NCI-H146 treated with DMSO at 0.1 percent for 48 hours (cell line): ENCODE results near the gene ANKRD9.

ENCODE experiments used
- DNase-seq: peaks from one replicate; lab custom pipeline; 2025; ENCODE audit not compliant: unreplicated experiment; lab: John Stamatoyannopoulos, UW

ANKRD9 gene

DNA sequence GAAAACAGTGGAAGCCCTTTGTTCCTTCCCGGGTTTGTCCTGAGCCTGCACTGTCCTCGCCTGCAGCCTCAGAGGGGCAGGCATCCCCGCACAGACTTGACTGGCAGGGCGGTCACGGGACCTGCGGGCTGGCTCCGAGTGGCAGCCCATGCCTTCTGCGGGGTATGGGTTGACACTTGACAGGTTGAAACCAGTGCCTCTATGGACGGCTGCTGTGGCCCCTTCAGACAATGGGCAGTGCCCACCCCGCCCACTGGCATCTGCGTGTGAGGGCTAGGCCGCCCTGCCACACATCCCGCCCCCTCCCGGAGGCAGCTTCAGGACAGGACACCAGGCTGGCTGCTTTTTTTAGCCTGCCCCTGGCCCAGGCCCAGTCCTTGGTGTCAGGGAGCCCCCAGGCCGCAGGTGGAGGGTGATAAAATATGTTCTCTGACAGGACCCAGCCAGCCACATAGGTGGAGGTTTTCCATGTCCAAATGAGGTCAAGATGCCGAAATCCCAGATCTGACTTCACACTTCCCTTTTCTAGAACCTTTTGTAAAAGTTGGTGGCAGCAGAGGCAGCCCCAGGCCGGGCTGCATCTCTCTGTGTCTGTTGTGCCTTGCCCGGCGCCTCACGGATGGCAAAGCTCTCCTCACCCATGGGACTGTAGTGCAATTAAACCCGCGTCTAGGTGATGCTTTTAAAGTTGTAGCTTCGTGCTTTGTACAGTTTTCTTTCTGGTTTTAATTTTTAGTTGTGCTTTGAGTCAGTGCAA lies 10.0 kb downstream of the ANKRD9 start:
- DNase-seq: no peak

DNA sequence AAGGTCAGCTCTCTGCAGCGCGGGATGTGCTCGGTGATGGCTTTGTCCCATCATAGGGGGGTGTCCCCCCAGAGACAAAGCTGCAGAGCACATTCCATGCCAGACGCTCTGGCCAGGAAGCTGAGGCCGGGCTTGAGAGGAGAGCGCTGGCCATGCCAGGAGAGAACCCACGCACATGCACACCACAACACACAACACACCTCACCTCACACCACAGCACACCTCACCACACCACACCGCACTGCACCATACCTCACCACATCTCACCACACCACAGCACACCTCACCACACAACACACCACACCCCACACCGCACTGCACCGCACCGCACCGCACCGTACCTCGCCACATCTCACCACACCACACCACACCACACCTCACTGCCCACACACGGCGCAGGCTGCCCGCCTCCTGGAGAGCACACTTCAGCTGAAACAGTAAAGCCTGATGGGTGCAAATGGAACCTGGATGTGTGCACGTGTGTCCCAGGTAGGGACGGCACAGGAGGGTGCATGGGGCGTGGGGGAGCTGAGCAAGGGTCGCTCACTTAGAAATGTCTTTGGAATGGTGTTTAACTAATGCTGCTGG lies 10.8 kb downstream of the ANKRD9 start:
- DNase-seq: no peak

- DNase-seq: no peak
Observed at GRCh38 chr14:102497998-102498677, 11.4 kb downstream of the ANKRD9 start.

DNA sequence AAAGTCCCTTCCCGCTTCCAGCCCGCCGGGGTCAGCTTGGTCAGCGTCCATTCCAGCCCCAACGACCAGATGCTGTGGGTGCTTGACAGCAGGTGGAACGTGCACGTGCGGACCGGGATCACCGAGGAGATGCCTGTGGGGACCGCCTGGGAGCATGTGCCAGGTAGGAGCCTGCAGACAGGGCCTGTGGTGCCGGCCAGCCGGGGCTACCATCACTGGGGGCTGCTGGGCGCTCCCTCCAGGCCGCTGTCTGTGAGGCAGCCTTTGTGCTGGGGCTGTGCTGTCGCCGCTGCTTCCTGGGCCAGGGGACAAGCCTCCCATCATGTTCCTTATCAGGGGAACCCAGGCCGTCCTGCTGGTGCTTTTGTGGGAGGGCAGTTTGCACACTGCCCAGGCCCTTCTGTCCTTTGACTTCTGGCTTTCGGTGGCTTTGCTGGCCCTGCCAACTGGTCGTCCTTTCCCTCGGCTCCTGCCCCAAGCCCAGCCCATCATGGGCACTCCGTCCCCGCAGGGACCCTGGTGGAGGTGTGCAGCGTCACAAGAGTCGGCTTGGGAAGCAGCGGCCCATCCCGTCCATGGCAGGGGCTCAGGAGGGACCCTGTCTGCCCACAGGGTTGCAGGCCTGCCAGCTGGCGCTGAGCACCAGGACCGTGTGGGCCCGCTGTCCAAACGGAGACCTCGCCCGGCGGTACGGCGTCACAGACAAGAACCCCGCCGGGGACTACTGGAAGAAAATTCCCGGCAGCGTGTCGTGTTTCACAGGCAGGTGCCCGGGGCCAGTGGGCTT lies 12.4 kb downstream of the ANKRD9 start:
- no peak for DNase-seq

- DNase-seq: no peak
Observed at GRCh38 chr14:102496331-102496691, 13.3 kb downstream of the ANKRD9 start.

- DNase-seq: no peak
Observed at GRCh38 chr14:102495491-102496330, 13.9 kb downstream of the ANKRD9 start.

DNA sequence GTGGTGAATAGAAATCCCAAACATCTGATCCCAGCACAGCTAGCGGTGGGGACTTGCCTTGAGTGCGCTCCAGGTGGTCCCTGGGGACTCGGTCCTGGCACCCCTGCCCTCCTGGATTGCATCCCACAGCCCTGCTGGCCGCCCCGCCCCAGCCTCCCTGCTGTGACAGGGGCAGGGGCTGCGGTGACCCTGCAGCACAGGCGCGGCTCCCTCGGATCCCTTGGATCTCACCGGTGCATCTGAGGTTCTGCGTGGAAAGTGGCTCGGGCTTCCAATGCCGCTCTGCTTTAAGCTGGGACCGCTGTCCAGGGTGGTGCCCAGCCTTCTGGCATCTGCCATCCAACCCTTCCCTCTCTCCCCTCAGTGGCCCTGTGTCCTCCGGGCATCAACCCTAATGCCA lies 16.0 kb downstream of the ANKRD9 start:
- no peak for DNase-seq

DNA sequence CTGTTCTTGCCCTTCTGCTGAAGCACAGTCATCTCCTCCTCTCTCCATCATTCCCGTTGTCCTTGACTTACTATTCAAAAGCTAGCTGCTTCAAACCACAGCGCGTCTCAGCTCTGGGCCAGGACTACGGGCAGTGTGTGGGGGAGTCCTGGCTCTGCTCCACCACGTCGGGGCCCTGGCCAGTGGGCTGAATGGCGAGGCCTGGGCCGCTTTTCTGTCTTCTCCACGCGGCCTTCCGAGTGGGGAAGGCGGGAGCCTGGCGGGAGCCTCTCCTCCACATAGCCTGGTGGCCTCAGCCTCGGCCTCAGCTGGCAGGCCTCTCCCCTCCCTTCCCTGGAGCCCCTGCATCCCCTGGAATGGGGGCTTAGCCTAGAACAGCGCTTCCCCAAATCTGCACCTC lies 16.5 kb downstream of the ANKRD9 start:
- no peak for DNase-seq

DNA sequence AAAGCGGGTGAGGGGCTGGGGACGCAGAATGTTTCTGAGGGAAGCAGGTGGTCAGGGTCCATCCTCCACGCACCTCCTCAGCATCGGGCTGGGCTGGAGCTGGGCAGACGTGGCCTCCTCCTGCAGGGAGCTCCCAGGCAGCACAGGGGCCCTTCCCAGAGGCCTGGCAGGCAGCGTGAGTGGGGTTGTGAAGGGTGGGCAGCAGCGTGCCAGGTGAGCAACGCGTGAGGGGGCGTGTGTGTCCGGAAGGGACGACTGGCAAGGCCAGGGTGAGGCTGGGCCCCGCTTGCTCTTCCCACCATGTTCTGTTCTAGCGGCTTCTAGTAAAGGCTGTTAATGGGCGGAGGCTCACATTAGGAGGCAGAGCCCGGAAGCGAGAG lies 17.1 kb downstream of the ANKRD9 start:
- no peak for DNase-seq

- DNase-seq: no peak
Observed at GRCh38 chr14:102491786-102492530, 17.6 kb downstream of the ANKRD9 start.

DNA sequence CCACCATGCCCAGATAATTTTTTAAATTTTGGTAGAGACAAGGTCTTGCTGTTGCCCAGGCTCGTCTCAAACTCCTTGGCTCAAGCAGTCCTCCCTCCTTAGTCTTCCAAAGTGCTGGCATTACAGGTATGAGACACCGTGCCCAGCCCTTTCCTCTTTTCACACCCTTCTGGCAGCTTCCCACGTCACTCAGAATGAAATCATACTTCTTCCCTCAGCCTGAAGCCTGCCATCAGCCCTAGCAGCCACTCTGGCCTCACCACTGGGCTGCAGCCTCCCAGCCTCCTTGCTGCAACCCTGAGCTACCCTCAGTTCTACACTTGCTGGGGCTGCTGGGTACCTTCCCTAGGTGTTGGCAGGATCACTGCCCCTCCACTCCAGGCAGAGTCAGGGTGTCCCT lies 18.2 kb downstream of the ANKRD9 start:
- DNase-seq: no peak

- no peak for DNase-seq
Observed at GRCh38 chr14:102490456-102490855, 19.1 kb downstream of the ANKRD9 start.

GRCh38 chr14:102487204-102487577 lies 22.4 kb downstream of the ANKRD9 start:
- no peak for DNase-seq

DNA sequence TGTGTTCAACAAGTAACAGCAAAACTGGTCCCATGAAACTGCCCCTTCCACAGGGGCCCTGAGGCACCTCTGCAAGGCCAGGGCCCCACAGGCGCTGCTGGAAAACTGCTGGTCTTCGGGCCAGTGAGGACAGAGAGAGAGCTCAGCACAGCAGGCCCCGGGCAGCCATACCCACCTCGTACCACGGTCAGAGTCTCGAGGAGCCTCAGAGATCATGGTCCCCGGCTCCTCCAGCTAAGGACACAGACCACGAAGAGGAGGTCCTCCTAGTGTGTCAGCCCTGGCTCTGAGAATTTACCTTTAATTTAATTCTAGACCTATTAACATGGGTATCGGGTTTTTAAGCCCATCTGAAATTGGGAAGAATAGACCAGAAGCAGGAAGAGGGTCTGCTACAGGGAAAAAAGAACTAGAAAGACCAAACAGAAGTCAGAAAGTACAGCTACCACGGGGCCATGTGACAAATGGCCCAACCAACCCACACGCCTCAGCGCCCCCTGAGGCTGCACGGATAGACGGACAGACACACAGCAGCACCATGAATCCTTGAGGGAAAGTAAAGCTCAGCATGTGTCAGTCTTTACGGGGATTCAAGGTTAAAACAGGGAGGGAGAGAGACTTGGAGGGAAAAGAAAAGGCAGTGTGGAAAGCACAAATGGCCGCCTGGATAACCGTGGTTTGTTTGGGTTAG lies 22.9 kb downstream of the ANKRD9 start:
- DNase-seq: no peak

DNA sequence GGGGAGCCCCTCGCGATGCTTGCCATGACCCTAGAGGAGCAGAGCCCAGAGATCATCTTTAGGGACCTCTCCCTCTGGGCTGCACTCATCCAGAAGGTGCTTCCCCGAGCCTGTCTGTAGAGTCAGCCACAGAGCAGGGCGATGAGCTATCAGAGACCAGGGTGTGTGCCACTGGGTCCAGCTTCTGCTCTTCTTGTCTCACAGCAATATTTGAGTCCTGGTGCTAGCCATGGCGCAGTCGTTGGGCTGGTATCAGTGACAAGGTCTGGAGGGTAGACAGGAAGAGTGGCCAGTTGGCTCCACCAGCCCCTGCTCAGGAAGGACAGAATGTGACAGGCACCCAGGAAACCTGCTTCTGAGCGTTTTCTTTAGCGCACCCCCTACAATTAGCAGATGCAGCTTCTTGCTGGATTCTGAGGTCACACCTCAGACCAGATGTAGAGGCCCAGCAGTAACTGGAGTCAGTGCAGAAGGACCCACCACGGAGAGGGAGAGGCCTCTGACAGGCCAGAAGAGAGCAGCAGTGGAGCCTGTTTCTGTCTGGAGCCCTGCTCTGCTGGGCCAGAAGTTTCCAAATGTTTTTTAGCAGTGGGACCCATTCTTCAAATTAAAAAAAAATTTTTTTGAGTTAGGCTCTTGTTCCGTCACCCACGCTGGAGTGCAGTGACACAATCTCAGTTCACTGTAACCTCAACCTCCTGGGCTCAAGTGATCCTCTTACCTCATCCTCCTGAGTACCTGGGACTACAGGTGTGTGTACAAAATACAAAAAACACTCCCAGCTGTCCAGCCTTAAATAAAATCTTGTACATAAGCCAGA lies 23.7 kb downstream of the ANKRD9 start:
- DNase-seq: no peak

DNA sequence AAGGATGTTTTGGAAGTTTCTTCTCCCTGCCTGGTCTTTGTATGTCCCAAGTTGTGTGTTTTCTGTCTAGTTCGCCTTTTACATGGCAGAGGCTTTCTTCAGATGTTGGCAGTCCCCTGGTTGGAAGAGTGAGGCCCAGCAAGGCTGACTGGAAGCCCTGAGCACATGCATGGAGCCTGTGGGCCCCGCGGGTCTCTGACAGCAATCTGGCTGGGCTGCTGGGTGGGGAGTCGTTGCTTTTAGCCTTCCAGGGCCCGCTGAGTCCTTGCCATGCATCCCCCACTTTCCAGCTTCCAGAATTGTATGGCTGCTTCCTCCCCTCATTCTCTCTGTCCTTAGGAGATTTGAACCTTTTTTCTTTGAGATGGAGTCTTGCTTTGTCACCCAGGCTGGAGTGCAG lies 25.3 kb downstream of the ANKRD9 start:
- no peak for DNase-seq

DNA sequence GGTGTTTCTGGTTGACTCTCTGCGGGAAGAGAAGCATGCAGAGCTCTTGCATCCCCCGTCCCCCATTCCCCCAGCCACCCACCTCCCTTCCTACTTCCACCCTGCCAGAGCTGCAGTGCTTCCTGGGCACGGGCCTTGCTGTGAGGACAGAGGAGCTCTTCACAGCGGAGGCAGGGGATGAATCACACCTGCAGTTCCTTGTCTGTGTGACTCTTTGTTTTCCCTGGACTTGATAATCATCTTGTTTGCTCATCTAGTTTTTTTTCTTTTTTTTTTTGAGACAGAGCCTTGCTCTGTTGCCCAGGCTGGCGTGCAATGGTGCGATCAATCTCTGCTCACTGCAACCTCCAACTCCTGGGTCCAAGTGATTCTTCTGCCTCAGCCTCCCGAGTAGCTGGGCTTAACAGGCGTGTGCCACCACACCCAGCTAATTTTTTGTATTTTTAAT lies 27.8 kb downstream of the ANKRD9 start:
- DNase-seq: peak; percentile 56

- DNase-seq: no peak
Observed at GRCh38 chr14:102481371-102481770, 28.2 kb downstream of the ANKRD9 start.

GRCh38 chr14:102479777-102480176 lies 29.8 kb downstream of the ANKRD9 start:
- no peak for DNase-seq
